ENCODE measurements around the gene RHBDL1. TPM values are rescaled to one million over a fixed set of nuclear protein-coding genes. Genes with fewer than 3 reads are reported as not detected.

Gene RHBDL1
- polyA plus RNA-seq, 1 donor: 2.6 TPM

- no CpG with 5 or more reads among the region's 35 CpGs for WGBS (ENCODE audit: insufficient coverage, low lambda C conversion rate)
- no peak for DNase-seq
Observed at GRCh38 chr16:658679-659571, 16.5 kb upstream of the RHBDL1 start.

DNA sequence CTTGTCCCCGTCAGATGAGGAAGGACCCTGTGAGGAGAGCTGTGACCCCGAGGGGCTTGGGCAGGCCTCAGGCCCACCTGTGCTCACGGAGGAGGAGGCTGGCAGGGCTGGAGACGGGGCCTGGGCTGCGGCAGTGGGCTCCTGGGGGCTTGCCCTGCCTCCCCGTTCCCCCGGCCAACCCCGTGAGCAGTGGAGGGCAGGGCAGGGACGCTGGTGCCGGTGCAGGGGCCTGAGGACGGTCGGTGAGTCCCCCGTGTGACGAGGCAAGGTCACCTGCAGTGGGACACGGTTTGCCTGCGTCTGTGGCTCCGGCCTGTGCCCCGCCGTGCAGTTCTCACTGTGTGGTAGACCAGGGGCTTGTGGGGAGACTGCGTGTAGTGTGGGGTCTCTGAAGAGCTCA is 15.9 kb upstream of the RHBDL1 start:
- Histone ChIP-seq H3K4me1 (ENCODE audit: control insufficient read depth, insufficient read depth, low read length) (peaks cover 8% of the 10 kb centered on the region), H3K9me3 (ENCODE audit: control insufficient read depth, low read depth, low read length) (peaks cover 4% of the 10 kb centered on the region), H3K27ac (ENCODE audit: low read length) (no peak overlapping the region), H3K4me3 (ENCODE audit: low read length) (no peak overlapping the region), H3K27me3 (ENCODE audit: control insufficient read depth, insufficient read depth, low read length) (no peaks in the 10 kb centered on the region), H3K36me3 (ENCODE audit: control insufficient read depth, insufficient read depth, low read length) (peaks cover 30% of the 10 kb centered on the region)
- no peak for DNase-seq
- no CpG with 5 or more reads among the region's 20 CpGs for WGBS (ENCODE audit: insufficient coverage, low lambda C conversion rate)

More at GRCh38 chr16:658679-659571, 16.5 kb upstream of the RHBDL1 start:
- Histone ChIP-seq H3K27me3 (ENCODE audit: control insufficient read depth, insufficient read depth, low read length) (no peaks in the 10 kb centered on the region), H3K9me3 (ENCODE audit: control insufficient read depth, low read depth, low read length) (peaks cover 4% of the 10 kb centered on the region), H3K36me3 (ENCODE audit: control insufficient read depth, insufficient read depth, low read length) (peaks cover 31% of the 10 kb centered on the region), H3K4me1 (ENCODE audit: control insufficient read depth, insufficient read depth, low read length) (peaks cover 8% of the 10 kb centered on the region), H3K27ac (ENCODE audit: low read length) (no peak overlapping the region), H3K4me3 (ENCODE audit: low read length) (no peak overlapping the region)

GRCh38 chr16:660132-660458 is 15.4 kb upstream of the RHBDL1 start:
- Histone ChIP-seq H3K4me3 (ENCODE audit: low read length) (no peak overlapping the region), H3K4me1 (ENCODE audit: control insufficient read depth, insufficient read depth, low read length) (peaks cover 8% of the 10 kb centered on the region), H3K9me3 (ENCODE audit: control insufficient read depth, low read depth, low read length) (peaks cover 4% of the 10 kb centered on the region), H3K27me3 (ENCODE audit: control insufficient read depth, insufficient read depth, low read length) (no peaks in the 10 kb centered on the region), H3K36me3 (ENCODE audit: control insufficient read depth, insufficient read depth, low read length) (peaks cover 27% of the 10 kb centered on the region), H3K27ac (ENCODE audit: low read length) (no peak overlapping the region)
- DNase-seq: no peak
- no CpG with 5 or more reads among the region's 6 CpGs for WGBS (ENCODE audit: insufficient coverage, low lambda C conversion rate)

GRCh38 chr16:660459-661183 is 14.8 kb upstream of the RHBDL1 start:
- peaks cover 27% of the 10 kb centered on the region for H3K36me3 ChIP-seq (ENCODE audit: control insufficient read depth, insufficient read depth, low read length)
- peaks cover 8% of the 10 kb centered on the region for H3K4me1 ChIP-seq (ENCODE audit: control insufficient read depth, insufficient read depth, low read length)
- no peak overlapping the region for H3K27ac ChIP-seq (ENCODE audit: low read length)
- no peaks in the 10 kb centered on the region for H3K27me3 ChIP-seq (ENCODE audit: control insufficient read depth, insufficient read depth, low read length)
- no peak overlapping the region for H3K4me3 ChIP-seq (ENCODE audit: low read length)
- WGBS (ENCODE audit: insufficient coverage, low lambda C conversion rate): no CpG with 5 or more reads among the region's 43 CpGs
- DNase-seq: peak; percentile 71 to 72
- H3K9me3 ChIP-seq (ENCODE audit: control insufficient read depth, low read depth, low read length): peaks cover 4% of the 10 kb centered on the region

DNA sequence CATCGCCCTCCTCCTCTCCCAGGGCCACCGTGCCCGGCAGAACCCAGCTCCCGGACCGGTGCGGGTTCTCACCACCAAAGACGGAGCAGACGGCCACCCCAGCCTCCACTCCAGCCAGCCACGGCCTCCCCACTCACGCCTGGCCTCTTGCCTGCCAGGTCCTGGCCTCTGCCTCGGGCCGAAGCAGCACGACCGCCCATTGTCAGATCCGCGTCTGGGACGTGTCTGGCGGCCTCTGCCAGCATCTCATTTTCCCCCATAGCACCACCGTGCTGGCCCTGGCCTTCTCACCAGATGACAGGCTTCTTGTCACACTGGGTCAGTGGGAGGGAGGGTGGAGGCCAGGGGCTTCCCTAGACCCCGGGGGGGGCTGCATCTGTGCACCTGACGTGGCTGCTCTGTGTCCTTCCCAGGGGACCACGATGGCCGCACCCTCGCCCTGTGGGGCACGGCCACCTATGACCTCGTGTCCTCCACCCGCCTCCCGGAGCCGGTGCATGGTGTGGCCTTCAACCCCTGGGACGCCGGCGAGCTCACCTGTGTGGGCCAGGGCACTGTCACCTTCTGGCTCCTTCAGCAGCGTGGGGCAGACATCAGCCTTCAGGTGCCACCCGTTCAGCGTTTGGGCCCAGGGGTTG is 14.2 kb upstream of the RHBDL1 start:
- no peaks in the 10 kb centered on the region for H3K27me3 ChIP-seq (ENCODE audit: control insufficient read depth, insufficient read depth, low read length)
- H3K4me1 ChIP-seq (ENCODE audit: control insufficient read depth, insufficient read depth, low read length): peaks cover 8% of the 10 kb centered on the region
- no peak overlapping the region for H3K27ac ChIP-seq (ENCODE audit: low read length)
- H3K9me3 ChIP-seq (ENCODE audit: control insufficient read depth, low read depth, low read length): peaks cover 4% of the 10 kb centered on the region
- no peak overlapping the region for H3K4me3 ChIP-seq (ENCODE audit: low read length)
- peaks cover 26% of the 10 kb centered on the region for H3K36me3 ChIP-seq (ENCODE audit: control insufficient read depth, insufficient read depth, low read length)
- no CpG with 5 or more reads among the region's 35 CpGs for WGBS (ENCODE audit: insufficient coverage, low lambda C conversion rate)
- DNase-seq: no peak

GRCh38 chr16:662095-662494 is 13.4 kb upstream of the RHBDL1 start:
- Histone ChIP-seq H3K9me3 (ENCODE audit: control insufficient read depth, low read depth, low read length) (peaks cover 4% of the 10 kb centered on the region), H3K27ac (ENCODE audit: low read length) (no peak overlapping the region), H3K4me3 (ENCODE audit: low read length) (no peak overlapping the region), H3K4me1 (ENCODE audit: control insufficient read depth, insufficient read depth, low read length) (peaks cover 8% of the 10 kb centered on the region), H3K36me3 (ENCODE audit: control insufficient read depth, insufficient read depth, low read length) (peaks cover 25% of the 10 kb centered on the region), H3K27me3 (ENCODE audit: control insufficient read depth, insufficient read depth, low read length) (no peaks in the 10 kb centered on the region)
- DNase-seq: no peak
- no CpG with 5 or more reads among the region's 19 CpGs for WGBS (ENCODE audit: insufficient coverage, low lambda C conversion rate)

GRCh38 chr16:662597-662996 is 12.9 kb upstream of the RHBDL1 start:
- DNase-seq: no peak
- WGBS (ENCODE audit: insufficient coverage, low lambda C conversion rate): no CpG with 5 or more reads among the region's 21 CpGs
- H3K27ac ChIP-seq (ENCODE audit: low read length): no peak overlapping the region
- H3K36me3 ChIP-seq (ENCODE audit: control insufficient read depth, insufficient read depth, low read length): peaks cover 23% of the 10 kb centered on the region
- H3K9me3 ChIP-seq (ENCODE audit: control insufficient read depth, low read depth, low read length): peaks cover 4% of the 10 kb centered on the region
- no peaks in the 10 kb centered on the region for H3K27me3 ChIP-seq (ENCODE audit: control insufficient read depth, insufficient read depth, low read length)
- no peak overlapping the region for H3K4me3 ChIP-seq (ENCODE audit: low read length)
- peaks cover 11% of the 10 kb centered on the region for H3K4me1 ChIP-seq (ENCODE audit: control insufficient read depth, insufficient read depth, low read length)

DNA sequence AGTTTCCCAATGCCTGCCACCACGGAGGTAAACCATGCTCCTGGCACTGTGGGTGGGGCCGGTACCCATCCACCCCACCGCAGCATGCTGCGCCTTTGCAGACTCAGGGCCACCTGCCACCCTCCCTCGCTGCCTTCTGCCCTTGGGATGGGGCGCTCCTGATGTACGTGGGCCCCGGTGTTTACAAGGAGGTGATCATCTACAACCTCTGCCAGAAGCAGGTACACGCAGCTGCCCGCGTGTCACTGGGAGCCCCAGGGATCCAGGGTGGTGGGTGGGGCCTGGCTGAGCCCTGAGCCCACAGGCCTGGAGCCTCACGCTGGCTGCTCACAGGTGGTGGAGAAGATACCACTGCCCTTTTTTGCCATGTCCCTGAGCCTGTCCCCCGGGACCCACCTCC is 8.9 kb upstream of the RHBDL1 start:
- no CpG with 5 or more reads among the region's 13 CpGs for WGBS (ENCODE audit: insufficient coverage, low lambda C conversion rate)
- no peak for DNase-seq
- Histone ChIP-seq H3K9me3 (ENCODE audit: control insufficient read depth, low read depth, low read length) (peaks cover 6% of the 10 kb centered on the region), H3K4me1 (ENCODE audit: control insufficient read depth, insufficient read depth, low read length) (peaks cover 15% of the 10 kb centered on the region), H3K27me3 (ENCODE audit: control insufficient read depth, insufficient read depth, low read length) (no peaks in the 10 kb centered on the region), H3K36me3 (ENCODE audit: control insufficient read depth, insufficient read depth, low read length) (peaks cover 36% of the 10 kb centered on the region), H3K4me3 (ENCODE audit: low read length) (no peak overlapping the region), H3K27ac (ENCODE audit: low read length) (no peak overlapping the region)

GRCh38 chr16:667113-667779 is 8.2 kb upstream of the RHBDL1 start:
- Histone ChIP-seq H3K27ac (ENCODE audit: low read length) (peak overlapping the region; percentile 38), H3K4me3 (ENCODE audit: low read length) (no peak overlapping the region), H3K9me3 (ENCODE audit: control insufficient read depth, low read depth, low read length) (peaks cover 6% of the 10 kb centered on the region), H3K4me1 (ENCODE audit: control insufficient read depth, insufficient read depth, low read length) (peaks cover 14% of the 10 kb centered on the region), H3K36me3 (ENCODE audit: control insufficient read depth, insufficient read depth, low read length) (peaks cover 38% of the 10 kb centered on the region), H3K27me3 (ENCODE audit: control insufficient read depth, insufficient read depth, low read length) (no peaks in the 10 kb centered on the region)
- WGBS (ENCODE audit: insufficient coverage, low lambda C conversion rate): no CpG with 5 or more reads among the region's 22 CpGs
- no peak for DNase-seq

Data from large intestine (tissue), 3 donors.